Activated CD8-positive, alpha-beta T cell treated with anti-CD3 and anti-CD28 coated beads for 36 hours (primary cell): ENCODE measurements around the gene MOV10. TPM values are rescaled to one million over a fixed set of nuclear protein-coding genes. Genes with fewer than 3 reads are reported as not detected.

ENCODE experiments used
- ATAC-seq: fragments of 200-7000 bp; cut with Tn5 transposase; one replicate; pipeline ENCODE4 v1.10.0; 2021; ENCODE audit warnings: mild to moderate bottlenecking, moderate library complexity
- CTCF ChIA-PET: fragments of 350-600 bp; sonication (Branson Sonifier 250); formaldehyde crosslinking; loops from one replicate; lab custom pipeline; 2021; ENCODE audit warnings: antibody characterized with exemption; lab: Charles Lee
- POLR2A ChIA-PET: fragments of 350-600 bp; sonication (Branson Sonifier 250); formaldehyde crosslinking; loops from one replicate; lab custom pipeline; 2021; ENCODE audit warnings: antibody characterized with exemption; lab: Charles Lee
- DNase-seq: peaks from one replicate; pipeline ENCODE4 v3.0.0-alpha.2; 2020
- H3K27ac Mint-ChIP-seq: one replicate; pipeline ENCODE4 v1.8.0; 2021; ENCODE audit warnings: mild to moderate bottlenecking, mixed read lengths
- H3K27me3 Mint-ChIP-seq: one replicate; pipeline ENCODE4 v1.8.0; 2021; ENCODE audit warnings: mixed read lengths
- H3K36me3 Mint-ChIP-seq: one replicate; pipeline ENCODE4 v1.8.0; 2021; ENCODE audit warnings: low read depth, mixed read lengths
- H3K4me1 Mint-ChIP-seq: one replicate; pipeline ENCODE4 v1.8.0; 2021; ENCODE audit warnings: low read depth, mixed read lengths
- H3K4me3 Mint-ChIP-seq: one replicate; pipeline ENCODE4 v1.8.0; 2021; ENCODE audit warnings: mild to moderate bottlenecking, moderate library complexity, mixed read lengths
- H3K9me3 Mint-ChIP-seq: one replicate; pipeline ENCODE4 v1.8.0; 2021; ENCODE audit warnings: mixed read lengths
- CTCF ChIP-seq: fragments of 200-600 bp; IDR thresholded peaks from one replicate; pipeline ENCODE4 v1.8.0; 2022; ENCODE audit warnings: antibody characterized with exemption, mild to moderate bottlenecking
- intact Hi-C: fragments of 100-400 bp; cut with micrococcal nuclease; formaldehyde crosslinking; loops from one replicate; pipeline ENCODE4 v1.10.0; 2022
- total RNA-seq, 2 experiments: library from RNA; stranded (reverse); gene quantifications; one replicate each; pipeline ENCODE4 v1.2.3, GENCODE V29; 2021

The MOV10 gene
- total RNA-seq, 2 experiments from 2014 or later = 77.2 to 78.5 TPM

GRCh38 chr1:112710586-112710985 is 36.1 kb downstream of the MOV10 start:
- CTCF ChIA-PET = interaction anchor here (0.7 to 4.2 kb wide), 9 partner anchors 9 to 362 kb away, joined by 3 to 41 read pairs (median 4); partner anchors contain the start of gene LRIG2
- intact Hi-C loops = loop anchor here (2.0 kb wide), 1 partner anchor 206 kb away; no protein-coding TSS in a partner anchor
- Mint-ChIP-seq H3K4me1 (peaks cover 19% of the 10 kb centered on the region), H3K27me3 (peaks cover 32% of the 10 kb centered on the region), H3K4me3 (no peak overlapping the region), H3K9me3 (no peaks in the 10 kb centered on the region), H3K36me3 (no peaks in the 10 kb centered on the region), H3K27ac (no peak overlapping the region)
- DNase-seq (no peak), ATAC-seq (no peak)
- POLR2A ChIA-PET = no interaction called here
- TF ChIP-seq CTCF = no peak

GRCh38 chr1:112711041-112711440 is 36.6 kb downstream of the MOV10 start:
- no peak overlapping the region for H3K27ac Mint-ChIP-seq
- no peak overlapping the region for H3K4me3 Mint-ChIP-seq
- no peaks in the 10 kb centered on the region for H3K36me3 Mint-ChIP-seq
- no peak for TF ChIP-seq CTCF
- peaks cover 19% of the 10 kb centered on the region for H3K4me1 Mint-ChIP-seq
- intact Hi-C loops = loop anchor here (2.0 kb wide), 1 partner anchor 206 kb away; no protein-coding TSS in a partner anchor
- H3K27me3 Mint-ChIP-seq = peaks cover 32% of the 10 kb centered on the region
- DNase-seq = no peak
- ChIA-PET POLR2A (no interaction called here), CTCF (interaction anchor here (0.7 to 4.2 kb wide), 8 partner anchors 8 to 361 kb away, joined by 3 to 41 read pairs (median 4); partner anchors contain the start of gene LRIG2)
- H3K9me3 Mint-ChIP-seq = no peaks in the 10 kb centered on the region
- ATAC-seq = no peak

- no peak overlapping the region for H3K4me3 Mint-ChIP-seq
- no peak overlapping the region for H3K27ac Mint-ChIP-seq
- peaks cover 21% of the 10 kb centered on the region for H3K4me1 Mint-ChIP-seq
- CTCF ChIA-PET = interaction anchor here (1.5 to 1.7 kb wide), 2 partner anchors 210 to 318 kb away, joined by 5 to 7 read pairs; no protein-coding TSS in a partner anchor
- DNase-seq = no peak
- peaks cover 32% of the 10 kb centered on the region for H3K27me3 Mint-ChIP-seq
- no peaks in the 10 kb centered on the region for H3K9me3 Mint-ChIP-seq
- POLR2A ChIA-PET = no interaction called here
- intact Hi-C loops = loop anchor here (2.0 kb wide), 1 partner anchor 207 kb away; no protein-coding TSS in a partner anchor
- TF ChIP-seq CTCF = no peak
- H3K36me3 Mint-ChIP-seq = no peaks in the 10 kb centered on the region
- no peak for ATAC-seq
Observed at GRCh38 chr1:112711670-112712069, 37.2 kb downstream of the MOV10 start.

GRCh38 chr1:112712191-112712590 is 37.7 kb downstream of the MOV10 start:
- CTCF ChIA-PET = interaction anchor here (1.7 kb wide), 1 partner anchor 211 kb away, joined by 5 read pairs; no protein-coding TSS in a partner anchor

More at GRCh38 chr1:112712191-112712590, 37.7 kb downstream of the MOV10 start:
- POLR2A ChIA-PET = interaction anchor here (0.8 kb wide), 1 partner anchor 9 kb away, joined by 3 read pairs; no protein-coding TSS in a partner anchor
- TF ChIP-seq CTCF = no peak
- DNase-seq (no peak), ATAC-seq (no peak)
- Mint-ChIP-seq H3K4me1 (peaks cover 23% of the 10 kb centered on the region), H3K27me3 (peaks cover 34% of the 10 kb centered on the region), H3K9me3 (no peaks in the 10 kb centered on the region), H3K27ac (no peak overlapping the region), H3K4me3 (no peak overlapping the region), H3K36me3 (no peaks in the 10 kb centered on the region)
- intact Hi-C loops = no loop called here
